Measurements from ENCODE around the gene CHIT1. TPM values are rescaled to one million over a fixed set of nuclear protein-coding genes. Genes with fewer than 3 reads are reported as not detected.
A peak's percentile ranks its signal among the peaks of the same experiment; 100 is the strongest.

CHIT1 gene
- total and polyA plus RNA-seq, 2 of the 13 experiments (the other 11 are each of a cell fraction or from before 2014, with no cell fraction given), result not detected

DNA sequence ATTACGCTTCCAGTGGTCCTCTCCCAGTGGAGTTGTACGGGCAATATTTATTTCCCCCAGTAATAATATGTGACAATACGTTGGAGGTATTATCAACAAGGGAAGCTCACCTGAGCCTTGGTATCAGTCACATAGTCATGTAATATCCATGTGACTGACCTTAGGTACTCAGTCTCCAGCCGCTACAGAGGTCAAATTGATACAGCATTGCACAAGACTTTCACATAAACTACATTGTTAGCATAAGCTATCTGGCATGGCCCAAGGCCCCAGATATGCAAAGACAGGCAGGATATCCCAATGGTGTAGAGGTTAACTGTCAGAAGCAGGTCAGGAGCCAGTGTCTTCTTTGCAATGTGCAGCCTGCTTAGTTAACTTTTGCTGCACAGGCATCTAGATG is 15.3 kb upstream of the CHIT1 start (continued):
- TF ChIP-seq CEBPZ (IDR thresholded peaks at IDR 0.05; ENCODE audit: low read length), result no peak
- TF ChIP-seq, protein P1, sequence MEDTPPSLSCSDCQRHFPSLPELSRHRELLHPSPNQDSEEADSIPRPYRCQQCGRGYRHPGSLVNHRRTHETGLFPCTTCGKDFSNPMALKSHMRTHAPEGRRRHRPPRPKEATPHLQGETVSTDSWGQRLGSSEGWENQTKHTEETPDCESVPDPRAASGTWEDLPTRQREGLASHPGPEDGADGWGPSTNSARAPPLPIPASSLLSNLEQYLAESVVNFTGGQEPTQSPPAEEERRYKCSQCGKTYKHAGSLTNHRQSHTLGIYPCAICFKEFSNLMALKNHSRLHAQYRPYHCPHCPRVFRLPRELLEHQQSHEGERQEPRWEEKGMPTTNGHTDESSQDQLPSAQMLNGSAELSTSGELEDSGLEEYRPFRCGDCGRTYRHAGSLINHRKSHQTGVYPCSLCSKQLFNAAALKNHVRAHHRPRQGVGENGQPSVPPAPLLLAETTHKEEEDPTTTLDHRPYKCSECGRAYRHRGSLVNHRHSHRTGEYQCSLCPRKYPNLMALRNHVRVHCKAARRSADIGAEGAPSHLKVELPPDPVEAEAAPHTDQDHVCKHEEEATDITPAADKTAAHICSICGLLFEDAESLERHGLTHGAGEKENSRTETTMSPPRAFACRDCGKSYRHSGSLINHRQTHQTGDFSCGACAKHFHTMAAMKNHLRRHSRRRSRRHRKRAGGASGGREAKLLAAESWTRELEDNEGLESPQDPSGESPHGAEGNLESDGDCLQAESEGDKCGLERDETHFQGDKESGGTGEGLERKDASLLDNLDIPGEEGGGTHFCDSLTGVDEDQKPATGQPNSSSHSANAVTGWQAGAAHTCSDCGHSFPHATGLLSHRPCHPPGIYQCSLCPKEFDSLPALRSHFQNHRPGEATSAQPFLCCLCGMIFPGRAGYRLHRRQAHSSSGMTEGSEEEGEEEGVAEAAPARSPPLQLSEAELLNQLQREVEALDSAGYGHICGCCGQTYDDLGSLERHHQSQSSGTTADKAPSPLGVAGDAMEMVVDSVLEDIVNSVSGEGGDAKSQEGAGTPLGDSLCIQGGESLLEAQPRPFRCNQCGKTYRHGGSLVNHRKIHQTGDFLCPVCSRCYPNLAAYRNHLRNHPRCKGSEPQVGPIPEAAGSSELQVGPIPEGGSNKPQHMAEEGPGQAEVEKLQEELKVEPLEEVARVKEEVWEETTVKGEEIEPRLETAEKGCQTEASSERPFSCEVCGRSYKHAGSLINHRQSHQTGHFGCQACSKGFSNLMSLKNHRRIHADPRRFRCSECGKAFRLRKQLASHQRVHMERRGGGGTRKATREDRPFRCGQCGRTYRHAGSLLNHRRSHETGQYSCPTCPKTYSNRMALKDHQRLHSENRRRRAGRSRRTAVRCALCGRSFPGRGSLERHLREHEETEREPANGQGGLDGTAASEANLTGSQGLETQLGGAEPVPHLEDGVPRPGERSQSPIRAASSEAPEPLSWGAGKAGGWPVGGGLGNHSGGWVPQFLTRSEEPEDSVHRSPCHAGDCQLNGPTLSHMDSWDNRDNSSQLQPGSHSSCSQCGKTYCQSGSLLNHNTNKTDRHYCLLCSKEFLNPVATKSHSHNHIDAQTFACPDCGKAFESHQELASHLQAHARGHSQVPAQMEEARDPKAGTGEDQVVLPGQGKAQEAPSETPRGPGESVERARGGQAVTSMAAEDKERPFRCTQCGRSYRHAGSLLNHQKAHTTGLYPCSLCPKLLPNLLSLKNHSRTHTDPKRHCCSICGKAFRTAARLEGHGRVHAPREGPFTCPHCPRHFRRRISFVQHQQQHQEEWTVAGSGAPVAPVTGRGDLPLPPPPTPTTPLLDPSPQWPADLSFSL (CRISPR knock-in tag; IDR thresholded peaks at IDR 0.05), result no peak
- no peak for TF ChIP-seq GATAD1 (CRISPR knock-in tag; IDR thresholded peaks at IDR 0.05)
- no peak for TF ChIP-seq PCBP2 (optimal IDR thresholded peaks at IDR 0.05; ENCODE audit: low read depth, low read length, poor library complexity, severe bottlenecking)
- 0 out of 2 replicates have a peak, but pooled peaks have one; percentile 32 for TF ChIP-seq HDAC1 (CRISPR knock-in tag; IDR thresholded peaks at IDR 0.05)
- no peak for TF ChIP-seq KDM3A (CRISPR knock-in tag; IDR thresholded peaks at IDR 0.05; ENCODE audit: low read depth)
- TF ChIP-seq SMARCC2 (IDR thresholded peaks at IDR 0.05), result no peak
- TF ChIP-seq KIAA2018 (CRISPR knock-in tag; IDR thresholded peaks at IDR 0.05; ENCODE audit: borderline replicate concordance), result no peak
- TF ChIP-seq ZNF580 (CRISPR knock-in tag; IDR thresholded peaks at IDR 0.05; ENCODE audit: borderline replicate concordance, low read depth), result no peak
- no peak for TF ChIP-seq REL (CRISPR knock-in tag; conservative IDR thresholded peaks at IDR 0.05)
- no peak for TF ChIP-seq ZNF737 (CRISPR knock-in tag; IDR thresholded peaks at IDR 0.05; ENCODE audit: borderline replicate concordance)

Measured in HepG2 (cell line).